ENCODE results near the gene RNF183.

The RNF183 gene

DNA sequence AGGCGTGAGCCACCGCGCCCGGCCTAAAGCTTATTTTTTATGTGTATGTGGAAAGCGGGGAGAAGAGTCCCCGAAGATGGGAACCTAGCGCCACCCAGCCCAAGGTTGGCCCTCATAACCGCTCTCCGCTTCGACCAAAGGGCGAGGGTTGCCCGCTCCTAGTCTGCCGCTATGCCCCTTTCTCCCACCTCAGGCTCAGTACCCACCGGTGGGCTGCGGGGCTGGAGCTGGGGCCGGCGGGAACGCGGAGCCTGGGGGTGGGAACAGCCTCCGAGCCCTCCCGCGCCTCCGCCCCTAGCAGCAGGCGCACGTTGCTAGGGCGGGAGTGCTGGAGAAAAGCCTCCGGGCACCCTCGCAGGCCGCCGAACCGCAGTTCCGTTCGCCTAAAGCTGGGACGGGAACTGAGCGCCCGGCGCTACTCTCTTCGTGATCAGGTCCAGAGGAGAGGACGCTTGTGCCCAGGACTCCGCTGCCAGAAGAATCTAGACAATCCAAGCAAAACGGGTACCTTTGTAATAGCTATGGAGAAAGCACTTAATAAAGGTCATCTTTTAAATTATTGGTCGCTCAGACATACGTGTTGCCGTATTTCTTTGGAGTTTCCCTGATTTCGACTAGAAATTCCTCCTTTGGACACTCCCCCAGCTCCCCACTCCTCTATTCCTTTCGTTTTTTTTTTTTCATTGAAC, 37.0 kb upstream of the RNF183 start, which contains the start of gene WDR31:
WDR31 (minus strand) TSS at position 265 of the 689 bp plus-strand sequence. CDS start 8,253 bp downstream, outside the sequence.
- Histone ChIP-seq H3K4me3 (replicated peaks; ENCODE audit: insufficient read depth, low read length) (peak within 1 kb of the TSS; percentile 73), H3K27me3 (ENCODE audit: insufficient read depth, poor library complexity, severe bottlenecking) (no peaks in the 10 kb centered on the region), H3K27ac (replicated peaks) (peak within 1 kb of the TSS; percentile 61)
- peak; percentile 67 to 87 for DNase-seq (ENCODE audit: low read depth in 1 of 2, low spot score in 1 of 2)
- TF ChIP-seq, protein P1, sequence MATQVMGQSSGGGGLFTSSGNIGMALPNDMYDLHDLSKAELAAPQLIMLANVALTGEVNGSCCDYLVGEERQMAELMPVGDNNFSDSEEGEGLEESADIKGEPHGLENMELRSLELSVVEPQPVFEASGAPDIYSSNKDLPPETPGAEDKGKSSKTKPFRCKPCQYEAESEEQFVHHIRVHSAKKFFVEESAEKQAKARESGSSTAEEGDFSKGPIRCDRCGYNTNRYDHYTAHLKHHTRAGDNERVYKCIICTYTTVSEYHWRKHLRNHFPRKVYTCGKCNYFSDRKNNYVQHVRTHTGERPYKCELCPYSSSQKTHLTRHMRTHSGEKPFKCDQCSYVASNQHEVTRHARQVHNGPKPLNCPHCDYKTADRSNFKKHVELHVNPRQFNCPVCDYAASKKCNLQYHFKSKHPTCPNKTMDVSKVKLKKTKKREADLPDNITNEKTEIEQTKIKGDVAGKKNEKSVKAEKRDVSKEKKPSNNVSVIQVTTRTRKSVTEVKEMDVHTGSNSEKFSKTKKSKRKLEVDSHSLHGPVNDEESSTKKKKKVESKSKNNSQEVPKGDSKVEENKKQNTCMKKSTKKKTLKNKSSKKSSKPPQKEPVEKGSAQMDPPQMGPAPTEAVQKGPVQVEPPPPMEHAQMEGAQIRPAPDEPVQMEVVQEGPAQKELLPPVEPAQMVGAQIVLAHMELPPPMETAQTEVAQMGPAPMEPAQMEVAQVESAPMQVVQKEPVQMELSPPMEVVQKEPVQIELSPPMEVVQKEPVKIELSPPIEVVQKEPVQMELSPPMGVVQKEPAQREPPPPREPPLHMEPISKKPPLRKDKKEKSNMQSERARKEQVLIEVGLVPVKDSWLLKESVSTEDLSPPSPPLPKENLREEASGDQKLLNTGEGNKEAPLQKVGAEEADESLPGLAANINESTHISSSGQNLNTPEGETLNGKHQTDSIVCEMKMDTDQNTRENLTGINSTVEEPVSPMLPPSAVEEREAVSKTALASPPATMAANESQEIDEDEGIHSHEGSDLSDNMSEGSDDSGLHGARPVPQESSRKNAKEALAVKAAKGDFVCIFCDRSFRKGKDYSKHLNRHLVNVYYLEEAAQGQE (IDR thresholded peaks at IDR 0.05; ENCODE audit: insufficient replicate concordance, low read depth) = peak; percentile 42
- peak; percentile 87 for TF ChIP-seq GABPA (IDR thresholded peaks at IDR 0.05; ENCODE audit: low read depth)
- peak; percentile 68; the same call in 1 of the 2 replicates for TF ChIP-seq SPI1 (IDR thresholded peaks at IDR 0.05; ENCODE audit: borderline replicate concordance, low read depth)
- peak; percentile 71; the same call in 1 of the 2 replicates for TF ChIP-seq POLR2AphosphoS5 (IDR thresholded peaks at IDR 0.05; ENCODE audit: low read depth)
- TF ChIP-seq, protein P2, sequence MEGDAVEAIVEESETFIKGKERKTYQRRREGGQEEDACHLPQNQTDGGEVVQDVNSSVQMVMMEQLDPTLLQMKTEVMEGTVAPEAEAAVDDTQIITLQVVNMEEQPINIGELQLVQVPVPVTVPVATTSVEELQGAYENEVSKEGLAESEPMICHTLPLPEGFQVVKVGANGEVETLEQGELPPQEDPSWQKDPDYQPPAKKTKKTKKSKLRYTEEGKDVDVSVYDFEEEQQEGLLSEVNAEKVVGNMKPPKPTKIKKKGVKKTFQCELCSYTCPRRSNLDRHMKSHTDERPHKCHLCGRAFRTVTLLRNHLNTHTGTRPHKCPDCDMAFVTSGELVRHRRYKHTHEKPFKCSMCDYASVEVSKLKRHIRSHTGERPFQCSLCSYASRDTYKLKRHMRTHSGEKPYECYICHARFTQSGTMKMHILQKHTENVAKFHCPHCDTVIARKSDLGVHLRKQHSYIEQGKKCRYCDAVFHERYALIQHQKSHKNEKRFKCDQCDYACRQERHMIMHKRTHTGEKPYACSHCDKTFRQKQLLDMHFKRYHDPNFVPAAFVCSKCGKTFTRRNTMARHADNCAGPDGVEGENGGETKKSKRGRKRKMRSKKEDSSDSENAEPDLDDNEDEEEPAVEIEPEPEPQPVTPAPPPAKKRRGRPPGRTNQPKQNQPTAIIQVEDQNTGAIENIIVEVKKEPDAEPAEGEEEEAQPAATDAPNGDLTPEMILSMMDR (IDR thresholded peaks at IDR 0.05; ENCODE audit: insufficient read depth, low read length) = no peak

DNA sequence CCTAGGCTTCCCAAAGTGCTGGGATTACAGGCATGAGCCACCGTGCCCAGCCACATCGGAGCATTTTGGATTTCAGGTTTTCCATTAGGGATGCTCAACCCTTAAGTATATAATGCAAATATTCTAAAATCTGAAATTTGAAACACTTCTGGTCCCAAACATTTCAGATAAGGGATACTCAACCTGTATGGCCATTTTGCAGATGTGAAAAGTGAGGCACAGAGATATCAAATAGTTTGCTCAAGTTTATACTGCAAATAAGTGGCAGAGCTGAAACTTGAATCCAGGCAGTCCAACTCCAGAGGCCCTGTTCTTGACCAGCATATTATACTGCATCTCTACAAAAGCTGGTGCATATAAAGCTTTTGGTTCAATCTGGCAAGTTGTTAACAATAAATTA, 34.5 kb upstream of the RNF183 start:
- Histone ChIP-seq H3K27ac (replicated peaks) (no peak overlapping the region), H3K4me3 (replicated peaks; ENCODE audit: insufficient read depth, low read length) (no peak overlapping the region), H3K27me3 (ENCODE audit: insufficient read depth, poor library complexity, severe bottlenecking) (no peaks in the 10 kb centered on the region)
- no peak for DNase-seq (ENCODE audit: low read depth in 1 of 2, low spot score in 1 of 2)
- TF ChIP-seq, protein P2 (IDR thresholded peaks at IDR 0.05; ENCODE audit: insufficient read depth, low read length) = no peak
- TF ChIP-seq, protein P1 (IDR thresholded peaks at IDR 0.05; ENCODE audit: insufficient replicate concordance, low read depth) = no peak
- TF ChIP-seq SPI1 (IDR thresholded peaks at IDR 0.05; ENCODE audit: borderline replicate concordance, low read depth) (no peak), GABPA (IDR thresholded peaks at IDR 0.05; ENCODE audit: low read depth) (no peak), POLR2AphosphoS5 (IDR thresholded peaks at IDR 0.05; ENCODE audit: low read depth) (no peak)

DNA sequence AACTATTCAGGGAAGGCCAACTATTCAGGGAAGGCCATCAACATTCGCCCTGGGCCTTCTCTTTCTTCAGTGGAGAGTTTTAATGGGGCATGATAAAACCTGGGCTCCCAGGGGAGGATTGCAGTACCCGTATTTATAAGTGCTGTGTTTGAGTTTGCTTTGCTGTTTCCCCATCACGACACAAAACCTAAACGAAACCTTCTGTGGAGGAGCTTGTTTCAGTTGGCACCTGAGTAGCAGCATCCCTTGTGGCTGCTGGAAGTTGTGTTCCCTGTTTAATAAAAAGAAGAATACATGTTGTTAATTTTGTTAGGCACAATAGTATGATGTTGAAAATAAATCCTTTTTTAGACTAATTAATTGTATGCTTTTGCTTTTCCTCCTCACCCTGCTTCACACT, 28.6 kb upstream of the RNF183 start:
- H3K27me3 ChIP-seq (ENCODE audit: insufficient read depth, poor library complexity, severe bottlenecking) = no peaks in the 10 kb centered on the region
- no peak for DNase-seq (ENCODE audit: low read depth in 1 of 2, low spot score in 1 of 2)
- H3K4me3 ChIP-seq (replicated peaks; ENCODE audit: insufficient read depth, low read length) = no peak overlapping the region
- no peak overlapping the region for H3K27ac ChIP-seq (replicated peaks)
- no peak for TF ChIP-seq POLR2AphosphoS5 (IDR thresholded peaks at IDR 0.05; ENCODE audit: low read depth)
- TF ChIP-seq, protein P2 (IDR thresholded peaks at IDR 0.05; ENCODE audit: insufficient read depth, low read length) = no peak
- TF ChIP-seq GABPA (IDR thresholded peaks at IDR 0.05; ENCODE audit: low read depth) = no peak
- TF ChIP-seq, protein P1 (IDR thresholded peaks at IDR 0.05; ENCODE audit: insufficient replicate concordance, low read depth) = no peak
- TF ChIP-seq SPI1 (IDR thresholded peaks at IDR 0.05; ENCODE audit: borderline replicate concordance, low read depth) = no peak

Measured in HL-60 (cell line).